Cardiac fibroblast (primary cell): ENCODE data around the gene C2CD2.

Experiments
- DNase-seq, 2 donors: peaks; one replicate each; pipeline versions ENCODE4 v3.0.0 to v3.0.0-alpha.2; 2010; ENCODE audit warnings: low read depth in 2 of 2
- H3K4me3 ChIP-seq, 2 donors: replicated peaks in 1 of 2; 1 replicate in 1 of 2; 2 replicates in 1 of 2; pipeline ENCODE4 v1.5.1; 2011; ENCODE audit warnings: low read depth in 2 of 2, low read length in 2 of 2, mild to moderate bottlenecking in 2 of 2, moderate library complexity in 1 of 2
- CTCF ChIP-seq: IDR thresholded peaks from one replicate; pipeline ENCODE4 v1.5.1; 2011; ENCODE audit warnings: low read depth, mild to moderate bottlenecking, low read length, inconsistent platforms

C2CD2 gene

GRCh38 chr21:41866274-41866809, 87.5 kb downstream of the C2CD2 start:
- no peak for DNase-seq
- no peak overlapping the region for H3K4me3 ChIP-seq
- TF ChIP-seq CTCF = no peak

- no peak for TF ChIP-seq CTCF
- H3K4me3 ChIP-seq = no peak overlapping the region
- DNase-seq = no peak
Observed at GRCh38 chr21:41865002-41865777, 88.6 kb downstream of the C2CD2 start.

- no peak for DNase-seq
- H3K4me3 ChIP-seq = no peak overlapping the region
- no peak for TF ChIP-seq CTCF
Observed at GRCh38 chr21:41864311-41865001, 89.4 kb downstream of the C2CD2 start.

DNA sequence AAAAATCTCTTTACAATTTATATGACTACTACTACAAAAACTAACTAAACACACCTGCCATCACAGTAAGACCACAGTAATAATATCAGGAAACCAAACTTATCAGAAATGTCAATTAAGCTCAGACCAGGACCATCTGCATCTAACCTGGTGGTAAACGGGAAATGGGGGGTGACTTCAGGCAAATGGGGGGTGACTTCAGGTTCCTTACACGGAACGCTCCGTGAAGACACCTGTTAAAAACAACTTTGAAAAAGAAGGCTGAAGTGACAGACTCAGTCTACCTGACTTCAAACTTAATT, 90.4 kb downstream of the C2CD2 start:
- DNase-seq = no peak
- no peak for TF ChIP-seq CTCF
- H3K4me3 ChIP-seq = no peak overlapping the region

DNA sequence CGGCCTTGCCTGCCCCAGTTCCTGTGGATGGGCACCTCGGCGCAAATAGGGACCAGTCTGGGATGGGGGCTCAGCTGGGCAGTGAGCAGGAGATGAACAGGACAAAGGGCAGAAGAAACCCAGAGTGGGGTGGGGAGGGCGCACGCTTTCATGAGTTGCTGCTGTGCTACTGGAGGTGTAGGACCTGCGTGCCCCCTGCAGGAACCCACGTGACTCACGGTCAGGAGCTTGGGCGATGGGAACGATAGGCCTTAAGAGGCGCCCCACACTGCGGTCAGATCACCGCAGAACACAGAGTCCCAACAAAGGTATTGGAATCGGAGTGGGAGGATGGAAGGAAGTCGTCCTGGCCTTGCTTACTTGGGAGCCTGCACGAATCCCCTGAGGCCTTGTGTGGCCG, 91.8 kb downstream of the C2CD2 start:
- DNase-seq = no peak
- H3K4me3 ChIP-seq = no peak overlapping the region
- no peak for TF ChIP-seq CTCF

GRCh38 chr21:41861255-41861654, 92.6 kb downstream of the C2CD2 start:
- H3K4me3 ChIP-seq = no peak overlapping the region
- TF ChIP-seq CTCF = no peak
- DNase-seq = no peak
